ENCODE measurements around the gene OR2L13.
"Not testable (repeated sequence)": the region's sequence is repeated elsewhere in the genome, so short reads cannot be mapped to it uniquely, and the experiment has no call there.

Gene OR2L13, protein sequence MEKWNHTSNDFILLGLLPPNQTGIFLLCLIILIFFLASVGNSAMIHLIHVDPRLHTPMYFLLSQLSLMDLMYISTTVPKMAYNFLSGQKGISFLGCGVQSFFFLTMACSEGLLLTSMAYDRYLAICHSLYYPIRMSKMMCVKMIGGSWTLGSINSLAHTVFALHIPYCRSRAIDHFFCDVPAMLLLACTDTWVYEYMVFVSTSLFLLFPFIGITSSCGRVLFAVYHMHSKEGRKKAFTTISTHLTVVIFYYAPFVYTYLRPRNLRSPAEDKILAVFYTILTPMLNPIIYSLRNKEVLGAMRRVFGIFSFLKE

DNA sequence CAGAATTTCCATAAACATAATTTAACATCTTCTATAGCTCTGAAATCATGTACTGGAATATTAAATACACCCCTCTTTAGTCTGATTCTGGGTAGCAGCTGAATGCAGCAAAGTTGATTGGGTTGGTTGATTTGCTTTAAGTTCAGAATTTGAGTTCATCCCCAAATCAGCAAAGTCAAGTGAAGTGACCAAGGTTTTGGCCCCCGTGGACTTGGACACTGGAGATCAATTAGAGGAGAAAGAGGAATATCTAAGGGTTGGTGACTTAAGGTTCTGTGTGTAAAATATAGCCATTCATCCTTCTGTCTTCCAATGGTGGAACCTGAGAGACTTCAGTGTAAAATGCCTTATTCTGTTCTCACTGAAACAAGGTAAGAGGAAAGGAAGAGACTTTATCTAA, at the start of gene OR2L13:
OR2L13 (plus strand) TSS at position 301 of the 400 bp plus-strand sequence. CDS start 4,192 bp downstream, outside the sequence.
- no peak for DNase-seq (ENCODE audit: low read depth in 2 of 2)

DNA sequence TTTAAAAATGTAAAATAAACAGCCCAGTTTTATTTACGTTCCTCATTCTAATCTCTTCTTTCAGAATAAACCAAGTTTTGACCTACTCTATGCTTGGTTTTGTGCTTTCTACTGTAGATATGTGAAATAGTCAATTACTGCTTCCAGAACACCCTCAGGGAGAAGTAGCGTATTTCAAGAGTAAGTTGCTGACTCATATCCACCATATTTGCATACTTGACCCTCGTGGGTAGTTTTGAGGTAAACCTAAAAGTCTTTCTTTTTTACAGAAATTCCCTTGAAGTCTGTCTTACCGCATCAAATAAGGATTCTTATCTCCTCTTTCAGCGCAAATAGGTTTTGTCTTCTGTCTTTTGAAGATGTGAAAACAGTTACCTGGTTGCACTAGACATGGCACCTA, 49.8 kb upstream of the OR2L13 start:
- no peak for DNase-seq (ENCODE audit: low read depth in 2 of 2)

DNA sequence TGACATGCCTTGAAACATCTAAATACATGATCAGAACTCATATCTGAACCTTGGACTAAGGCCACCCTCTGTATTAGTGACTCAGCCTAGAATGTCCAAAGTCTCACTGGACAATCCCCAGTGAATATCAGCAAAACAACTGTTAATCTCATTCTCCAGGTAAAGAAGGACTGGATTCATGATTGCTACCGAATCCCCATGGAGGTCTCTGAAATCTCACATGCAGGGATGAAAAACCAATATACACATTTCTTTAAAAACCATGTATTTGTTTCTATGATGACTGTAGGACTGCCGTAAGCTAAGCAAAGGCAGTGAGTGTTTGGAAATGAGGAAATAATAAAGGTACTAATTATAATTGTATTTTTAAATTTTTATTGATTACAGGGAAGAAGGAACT, 48.4 kb upstream of the OR2L13 start, which contains the start of gene OR2L3:
OR2L3 (plus strand) TSS at position 301 of the 400 bp plus-strand sequence. CDS start 13,846 bp downstream, outside the sequence.
- no peak for DNase-seq (ENCODE audit: low read depth in 2 of 2)

DNA sequence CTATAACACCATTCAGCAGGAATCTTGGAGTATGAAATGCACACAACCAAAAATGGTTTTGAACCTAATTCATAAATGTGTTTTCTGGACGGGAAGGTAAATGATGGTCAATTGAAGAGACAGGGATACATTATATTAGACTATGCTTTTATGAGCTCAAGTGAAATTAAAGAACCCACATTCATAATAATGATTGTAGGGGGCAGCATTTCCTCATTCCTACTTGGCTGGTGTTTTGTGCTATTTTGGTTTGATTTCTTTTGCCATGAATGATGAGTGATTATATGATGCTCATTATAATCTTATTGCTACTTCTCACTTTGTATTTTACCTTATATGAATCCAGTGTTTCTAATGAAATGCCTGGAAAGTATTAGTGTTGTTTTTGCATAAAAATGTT, 48.0 kb upstream of the OR2L13 start:
- no peak for DNase-seq (ENCODE audit: low read depth in 2 of 2)

DNA sequence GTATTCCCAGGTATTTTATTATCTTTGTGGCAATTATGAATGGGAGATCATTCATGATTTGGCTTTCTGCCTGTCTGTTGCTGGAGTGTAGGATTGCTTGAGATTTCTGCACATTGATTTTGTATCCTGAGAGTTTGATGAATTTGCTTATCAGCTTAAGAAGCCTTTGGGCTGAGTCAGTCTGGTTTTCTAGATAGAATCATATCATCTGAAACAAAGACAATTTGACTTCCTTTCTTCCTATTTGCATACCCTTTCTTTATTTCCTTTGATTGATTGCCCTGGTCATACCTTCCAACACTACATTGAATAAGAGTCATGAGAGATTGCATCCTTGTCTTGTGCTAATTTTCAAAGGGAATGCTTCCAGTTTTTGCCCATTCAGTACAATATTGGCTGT, 40.3 kb upstream of the OR2L13 start:
- no peak for DNase-seq (ENCODE audit: low read depth in 2 of 2)

DNA sequence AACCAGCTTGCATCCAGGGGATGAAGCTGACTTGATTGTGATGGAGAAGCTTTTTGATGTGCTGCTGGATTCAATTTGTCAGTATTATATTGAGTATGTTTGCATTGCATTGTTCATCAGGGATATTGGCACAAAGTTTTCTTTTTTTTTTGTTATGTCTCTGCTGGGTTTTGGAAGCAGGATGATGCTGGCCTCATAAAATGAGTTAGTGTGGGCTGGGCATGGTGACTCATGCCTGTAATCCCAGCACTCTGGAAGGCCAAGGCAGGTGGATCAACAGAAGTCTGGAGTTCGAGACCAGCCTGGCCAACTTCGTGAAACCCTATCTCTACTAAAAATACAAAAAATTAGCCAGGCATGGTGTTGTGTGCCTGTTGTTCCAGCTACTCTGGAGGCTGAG, 39.7 kb upstream of the OR2L13 start:
- no peak for DNase-seq (ENCODE audit: low read depth in 2 of 2)

DNA sequence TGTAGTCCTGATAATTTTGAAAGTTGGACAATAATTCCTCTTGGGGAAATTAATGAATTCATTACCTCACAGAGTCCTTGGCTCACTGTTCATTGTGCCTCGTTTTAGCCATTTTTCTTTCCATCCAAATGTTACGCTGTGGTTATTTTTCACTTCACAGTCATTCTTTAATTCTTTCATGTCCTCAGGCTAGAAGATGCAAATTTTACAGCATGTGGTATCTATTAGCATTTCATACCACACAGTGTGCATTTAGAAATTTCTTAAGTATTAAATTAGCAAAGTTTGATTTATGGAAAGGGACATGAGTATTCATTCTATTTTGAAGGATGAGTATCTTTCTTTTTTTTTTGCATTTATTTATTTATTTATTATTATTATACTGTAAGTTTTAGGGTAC, 29.9 kb upstream of the OR2L13 start:
- DNase-seq (ENCODE audit: low read depth in 2 of 2) = no peak

DNA sequence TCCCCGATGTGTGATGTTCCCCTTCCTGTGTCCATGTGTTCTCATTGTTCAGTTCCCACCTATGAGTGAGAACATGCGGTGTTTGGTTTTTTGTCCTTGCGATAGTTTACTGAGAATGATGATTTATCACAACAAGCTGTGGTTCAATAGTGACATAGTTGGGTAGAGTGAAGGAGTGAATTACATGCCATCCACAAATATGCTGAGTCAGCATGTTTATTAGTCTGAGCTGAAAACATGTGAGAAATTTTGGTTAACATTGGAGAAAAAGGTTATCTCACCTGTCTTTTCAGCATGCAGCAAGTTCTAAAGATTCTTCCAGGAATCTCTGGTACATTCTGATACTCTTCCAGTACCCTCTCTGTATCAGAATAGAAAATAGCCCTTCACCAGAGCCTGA, 29.4 kb upstream of the OR2L13 start:
- DNase-seq (ENCODE audit: low read depth in 2 of 2) = no peak

DNA sequence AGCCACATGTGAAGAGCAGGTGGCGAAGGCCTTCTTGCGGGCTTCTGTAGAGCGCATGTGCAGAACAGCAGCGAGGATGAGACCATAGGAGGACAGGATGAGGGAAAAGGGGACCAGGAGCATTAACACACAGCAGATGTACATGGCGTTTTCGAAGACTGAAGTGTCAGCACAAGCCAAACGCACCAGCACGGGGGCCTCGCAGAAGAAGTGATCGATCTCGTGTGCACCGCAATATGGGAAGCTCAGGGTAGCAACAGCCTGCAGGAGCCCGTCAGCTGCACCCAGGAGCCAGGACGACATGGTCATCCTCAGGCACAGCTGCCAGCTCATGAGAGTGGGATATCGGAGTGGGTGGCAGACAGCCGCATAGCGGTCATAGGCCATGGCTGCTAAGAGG, 11.1 kb upstream of the OR2L13 start:
- DNase-seq (ENCODE audit: low read depth in 2 of 2) = not testable (repeated sequence)

DNA sequence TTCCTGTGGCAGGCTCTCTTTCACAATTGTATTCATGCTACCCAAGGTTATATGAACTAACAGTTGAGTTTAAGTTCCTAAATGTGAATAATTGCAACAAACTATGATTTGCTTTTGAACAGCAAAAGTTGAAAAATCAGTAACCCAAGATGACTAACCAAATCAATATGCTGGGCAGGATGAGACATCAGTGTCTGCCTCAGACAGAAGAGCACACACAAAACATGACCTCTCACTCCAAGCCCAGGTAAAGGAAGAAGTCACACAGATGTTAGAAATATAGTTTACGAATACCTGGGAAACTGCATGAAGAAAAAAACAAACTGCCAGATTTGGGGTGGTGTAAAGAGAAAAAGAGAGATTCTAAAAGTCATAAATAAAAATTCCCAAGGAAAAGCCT, 3.5 kb downstream of the OR2L13 start:
- DNase-seq (ENCODE audit: low read depth in 2 of 2) = no peak

DNA sequence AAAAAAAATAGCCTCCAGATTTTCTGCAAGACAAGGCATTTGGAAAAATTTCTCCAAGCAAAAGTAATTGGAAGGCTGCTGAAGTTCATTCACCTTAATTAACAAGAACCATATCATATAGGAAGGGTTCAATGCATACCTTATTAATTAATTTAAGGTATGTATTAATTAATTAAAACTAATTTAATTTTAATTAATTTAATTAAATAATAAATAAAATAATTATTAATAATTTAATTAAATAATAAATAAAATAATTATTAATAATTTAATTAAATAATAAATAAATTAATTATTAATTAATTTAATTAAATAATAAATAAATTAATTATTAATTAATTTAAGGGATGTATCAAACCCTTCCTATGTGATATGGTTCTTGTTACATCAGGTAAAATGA, 7.9 kb downstream of the OR2L13 start:
- no peak for DNase-seq (ENCODE audit: low read depth in 2 of 2)

DNA sequence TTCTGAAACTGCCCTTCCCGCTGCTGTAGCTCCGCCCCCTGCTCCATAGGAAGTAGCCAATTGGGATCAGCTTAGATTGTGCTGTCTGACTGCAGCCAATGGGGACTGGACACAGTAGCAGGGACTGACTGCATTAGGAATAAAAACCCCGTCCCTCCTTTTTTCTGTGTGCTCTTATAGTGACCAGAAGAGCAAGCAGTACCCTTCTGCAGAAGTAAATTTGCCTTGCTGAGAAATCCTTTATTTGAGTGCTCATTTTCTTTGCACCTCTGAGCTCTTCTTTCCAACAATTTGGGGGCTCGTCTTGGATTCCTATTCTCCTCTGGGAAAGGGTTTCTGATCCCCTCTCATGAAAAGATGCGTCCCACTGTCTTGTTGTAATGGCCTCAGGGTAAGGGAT, 16.2 kb downstream of the OR2L13 start:
- DNase-seq (ENCODE audit: low read depth in 2 of 2) = no peak

DNA sequence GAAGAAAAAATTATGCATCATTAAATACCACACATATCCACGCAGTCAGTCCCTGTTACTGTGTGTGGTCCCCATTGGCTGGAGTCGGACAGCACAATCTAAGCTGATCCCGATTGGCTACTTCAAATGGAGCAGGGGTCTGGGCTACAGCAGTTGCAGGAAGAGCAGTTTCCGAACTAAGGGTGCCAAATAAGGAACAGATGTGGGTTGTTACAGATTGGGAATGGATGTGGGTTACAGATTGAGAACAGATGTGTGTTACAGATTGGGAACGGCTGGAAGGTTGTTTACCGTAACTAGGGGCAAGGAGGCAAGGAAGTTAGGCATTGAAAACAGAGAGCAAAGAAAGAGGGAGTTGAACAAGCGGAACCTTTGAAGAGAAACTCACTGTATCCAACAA, 19.9 kb downstream of the OR2L13 start:
- no peak for DNase-seq (ENCODE audit: low read depth in 2 of 2)

DNA sequence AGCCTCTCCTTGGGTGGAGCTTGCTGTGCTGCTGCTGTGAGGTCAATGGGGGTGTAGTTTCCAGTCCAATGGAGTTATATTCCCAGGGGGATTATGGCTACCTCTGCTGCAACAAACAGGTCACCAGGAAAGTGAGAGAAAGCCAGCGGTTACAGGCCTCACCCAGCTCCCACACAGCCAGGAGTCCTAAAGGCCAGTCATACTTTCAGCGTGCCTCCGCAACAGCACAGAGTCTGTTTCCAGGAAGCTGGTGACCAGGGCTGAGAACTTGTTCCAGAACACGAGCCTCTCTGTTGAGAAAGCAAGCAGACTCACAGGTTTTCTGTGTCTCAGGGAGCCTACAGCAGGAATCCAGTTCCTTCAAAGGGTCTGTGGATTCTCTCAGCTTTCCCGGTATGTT, 32.7 kb downstream of the OR2L13 start:
- no peak for DNase-seq (ENCODE audit: low read depth in 2 of 2)

DNA sequence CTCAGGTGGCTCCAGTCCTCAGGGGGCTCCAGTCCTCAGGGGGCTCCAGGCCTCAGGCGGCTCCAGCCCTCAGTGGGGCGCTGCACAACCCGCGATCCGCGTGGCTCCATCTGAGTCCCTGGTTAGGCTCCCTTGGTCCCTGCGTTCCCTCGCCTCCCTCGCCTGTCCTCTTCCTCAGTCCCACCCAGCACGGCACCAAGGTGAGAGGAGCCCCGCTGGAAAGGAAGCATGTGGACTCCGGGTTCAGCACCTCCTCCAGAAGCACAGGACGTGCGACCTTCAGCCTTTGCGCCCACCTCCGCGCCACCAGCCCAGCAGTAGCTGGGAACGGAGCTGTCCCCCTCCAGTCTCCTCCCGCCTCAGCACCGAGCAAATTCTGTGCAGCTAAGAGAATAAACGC, 41.8 kb downstream of the OR2L13 start:
- no peak for DNase-seq (ENCODE audit: low read depth in 2 of 2)

DNA sequence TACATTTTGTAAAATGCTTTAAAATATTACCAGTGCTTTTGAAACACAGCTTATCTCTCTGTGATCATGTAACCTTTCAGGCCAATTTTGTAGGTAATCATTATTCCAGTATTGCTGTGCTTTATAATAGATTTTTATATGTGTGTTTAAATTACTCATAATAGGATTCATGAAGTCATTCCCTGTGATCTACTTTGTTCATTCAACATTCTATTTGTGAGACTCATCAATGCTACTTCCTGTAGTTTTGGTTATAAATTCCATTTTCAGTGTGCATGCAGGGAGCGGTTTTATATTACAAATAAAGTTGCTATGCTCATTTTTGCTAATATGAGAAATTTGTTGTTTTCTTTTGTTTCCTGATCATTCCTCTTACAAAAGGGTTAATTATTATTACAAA, 45.9 kb downstream of the OR2L13 start:
- DNase-seq (ENCODE audit: low read depth in 2 of 2) = no peak

DNA sequence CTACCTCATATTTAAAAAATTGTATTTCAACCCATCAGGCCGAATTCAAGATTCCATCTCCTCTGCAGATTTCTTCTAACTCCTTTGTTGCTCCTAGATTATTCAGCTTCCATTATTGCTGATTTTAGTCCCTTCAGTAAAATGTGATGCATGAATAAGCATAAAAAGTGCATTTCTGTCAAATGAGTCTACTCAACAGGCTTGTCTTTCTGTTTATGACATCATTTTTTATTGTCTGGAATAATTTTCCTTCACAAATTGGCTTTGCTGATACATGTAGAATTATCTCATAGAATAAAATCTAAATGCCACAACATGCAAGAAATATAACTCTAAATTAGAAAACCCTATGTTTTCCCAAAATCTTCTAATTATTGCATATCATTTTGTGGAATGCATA, 48.3 kb downstream of the OR2L13 start:
- no peak for DNase-seq (ENCODE audit: low read depth in 2 of 2)

DNA sequence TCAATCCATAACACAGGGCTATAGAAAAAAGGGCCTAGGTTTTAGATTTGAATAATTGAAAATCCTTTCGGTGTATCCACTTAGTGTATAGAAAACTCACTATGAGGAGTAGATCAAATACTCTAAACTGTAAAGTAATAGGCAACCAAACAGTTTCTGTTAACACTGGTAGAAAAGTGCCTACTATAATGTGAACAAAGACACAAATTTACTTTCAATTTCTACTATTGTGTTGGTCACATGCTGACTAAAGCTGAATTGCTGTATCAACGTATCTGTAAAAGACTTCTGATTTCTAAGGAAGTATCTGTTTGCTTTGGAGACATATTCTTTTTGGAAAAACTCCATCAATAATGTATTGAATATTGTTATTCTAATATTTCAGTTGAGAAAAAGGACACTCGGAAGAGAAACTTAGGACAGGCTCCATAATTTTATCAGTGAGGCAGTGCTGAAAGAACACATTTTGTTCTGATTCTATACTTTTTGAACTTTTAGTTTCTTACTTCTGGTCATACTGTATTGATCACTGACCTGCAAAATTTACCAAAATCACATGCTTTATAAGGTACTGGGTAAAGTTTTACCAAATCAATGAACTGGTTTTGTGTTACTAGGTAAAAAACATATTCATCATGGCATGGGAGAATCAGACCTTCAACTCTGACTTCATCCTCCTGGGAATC, 49.7 kb downstream of the OR2L13 start, which contains the start of gene OR2M5:
OR2M5 (plus strand) TSS at position 636 of the 686 bp plus-strand sequence; CDS start at position 636, 0 bp downstream.
- no peak for DNase-seq (ENCODE audit: low read depth in 2 of 2)
